NCI-H748 treated with DMSO at 0.1 percent for 48 hours (cell line): Measurements from ENCODE around the gene DCLK2.

Experiments used
- DNase-seq: peaks from one replicate; lab custom pipeline; 2025; lab: John Stamatoyannopoulos, UW

Gene DCLK2

DNA sequence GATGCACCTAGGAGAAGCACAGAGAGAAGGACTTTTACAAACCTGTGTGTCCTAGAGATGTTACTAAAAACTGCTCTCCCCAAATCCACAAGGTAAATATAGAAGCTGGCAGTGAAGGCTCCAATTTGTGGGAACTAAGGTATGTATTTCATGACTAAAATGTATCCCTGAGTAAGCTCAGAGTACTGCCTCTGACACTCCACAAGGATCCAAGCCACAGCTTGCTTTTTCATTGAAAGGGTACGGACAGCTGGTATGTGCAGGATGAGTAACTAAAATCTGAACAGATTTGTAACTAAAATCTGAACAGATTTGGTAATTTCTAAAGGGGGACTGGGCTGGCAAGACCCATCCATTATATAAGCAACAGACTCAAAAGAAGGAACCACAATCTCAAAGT is 187.6 kb downstream of the DCLK2 start:
- no peak for DNase-seq

DNA sequence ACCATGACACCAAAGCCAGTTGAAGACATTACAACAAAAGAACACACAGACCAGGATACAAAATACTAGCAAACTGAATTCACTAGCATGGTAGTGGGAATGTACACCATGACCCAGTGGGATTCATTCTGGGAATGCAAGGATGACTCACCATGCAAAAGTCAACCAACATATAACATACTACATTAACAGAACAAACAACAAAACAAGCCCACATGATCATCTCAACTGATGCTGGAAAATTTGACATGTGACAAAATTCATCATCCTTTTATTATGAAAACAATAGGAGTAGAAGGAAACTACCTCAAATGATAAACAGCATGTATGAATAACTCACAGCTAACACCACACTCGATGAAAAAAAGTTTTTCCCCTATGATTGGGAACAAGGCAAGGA is 190.2 kb downstream of the DCLK2 start:
- DNase-seq: no peak

DNA sequence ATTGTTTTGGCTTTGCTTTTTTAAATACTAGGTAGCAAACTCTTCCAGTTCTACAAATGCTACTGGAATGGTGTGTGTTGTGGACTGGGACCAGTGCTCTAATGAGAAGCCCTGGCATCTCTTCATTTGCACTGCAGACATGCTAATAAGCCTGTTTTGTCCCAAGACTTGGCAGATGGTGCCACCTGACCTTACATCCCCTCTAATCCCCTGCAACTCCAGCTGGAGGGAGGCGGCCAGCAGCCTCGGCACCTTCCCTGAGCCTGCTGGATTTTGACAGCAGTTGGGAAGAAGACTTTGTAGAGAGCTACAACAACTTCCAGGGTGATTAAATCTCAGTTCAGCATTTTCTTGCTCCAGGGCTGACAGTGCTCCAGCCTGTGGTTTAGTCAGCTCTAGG is 200.0 kb downstream of the DCLK2 start:
- no peak for DNase-seq

DNA sequence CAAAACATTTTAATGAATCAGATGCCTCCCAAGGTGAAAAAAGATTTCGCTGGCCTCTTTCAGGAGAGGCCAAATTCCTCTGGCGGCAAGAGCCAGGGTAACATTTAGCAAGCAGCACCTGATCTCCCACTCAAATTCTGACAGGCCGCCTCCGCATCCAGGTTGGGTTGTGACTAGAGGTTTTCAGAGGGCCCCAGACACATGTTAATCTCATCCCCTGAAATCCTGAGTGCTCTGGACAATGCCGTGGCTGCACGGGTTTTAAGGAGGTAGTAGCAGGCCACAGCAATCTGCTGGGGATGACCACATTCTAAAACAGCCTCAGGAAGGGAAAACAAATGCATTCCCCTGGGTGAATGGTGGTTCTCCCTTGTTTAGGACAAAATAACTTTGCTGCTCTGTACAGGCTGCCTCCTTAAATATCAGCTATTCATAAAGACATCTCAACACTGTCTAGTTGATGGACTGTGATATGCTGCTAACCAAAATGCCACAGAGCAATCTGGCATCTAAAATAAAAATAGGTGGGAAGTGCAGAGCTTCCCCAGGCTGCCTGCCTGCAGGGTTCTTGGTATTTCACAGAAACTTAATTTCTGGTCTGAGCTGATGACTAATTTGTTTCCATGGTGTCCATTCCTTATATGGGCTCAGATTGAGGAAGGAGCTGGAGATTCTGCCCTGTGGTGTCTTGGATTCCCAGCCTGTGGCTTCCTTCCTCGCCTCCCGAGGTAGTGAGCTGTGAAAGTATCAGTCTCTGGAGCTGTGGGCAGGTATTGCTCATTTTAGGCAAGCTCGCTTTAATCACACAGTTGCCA is 202.0 kb downstream of the DCLK2 start:
- DNase-seq: no peak

DNA sequence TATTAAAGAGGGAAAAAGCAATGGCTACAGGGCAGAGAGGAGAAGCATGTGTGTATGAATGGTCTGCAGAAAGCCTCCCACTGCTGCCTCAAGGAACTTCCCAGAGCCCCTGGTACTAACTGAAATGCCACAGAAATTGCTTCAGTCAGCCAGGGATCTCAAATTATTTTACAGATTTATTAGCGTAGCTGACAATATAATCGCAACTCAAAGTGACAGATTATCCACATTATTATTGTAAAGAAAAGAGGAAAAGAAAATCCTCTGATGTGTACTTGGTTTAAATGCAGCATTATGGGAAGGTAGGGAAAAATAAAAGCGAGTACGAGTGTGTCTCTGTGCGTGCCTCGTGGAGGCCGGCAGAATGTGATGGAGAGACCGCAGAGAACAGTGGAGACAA is 202.7 kb downstream of the DCLK2 start:
- DNase-seq: no peak

DNA sequence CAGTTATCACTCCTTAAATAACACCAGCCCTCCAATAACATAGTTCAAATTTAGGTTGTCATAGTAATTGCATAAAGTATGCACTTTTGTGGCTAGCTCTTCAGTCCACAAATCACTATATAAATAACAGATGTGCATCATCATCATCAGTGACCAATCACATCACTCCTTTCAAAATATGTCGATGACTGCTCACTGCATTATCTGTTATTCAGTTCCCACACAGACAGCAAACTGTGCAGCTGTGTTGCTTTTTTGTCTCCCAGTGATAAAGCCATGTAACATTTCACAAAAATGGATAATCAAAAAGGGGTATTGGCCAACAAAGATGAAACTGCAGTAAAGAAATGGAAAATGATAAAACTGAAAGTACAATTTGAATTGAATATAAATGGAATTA is 205.4 kb downstream of the DCLK2 start:
- DNase-seq: no peak

DNA sequence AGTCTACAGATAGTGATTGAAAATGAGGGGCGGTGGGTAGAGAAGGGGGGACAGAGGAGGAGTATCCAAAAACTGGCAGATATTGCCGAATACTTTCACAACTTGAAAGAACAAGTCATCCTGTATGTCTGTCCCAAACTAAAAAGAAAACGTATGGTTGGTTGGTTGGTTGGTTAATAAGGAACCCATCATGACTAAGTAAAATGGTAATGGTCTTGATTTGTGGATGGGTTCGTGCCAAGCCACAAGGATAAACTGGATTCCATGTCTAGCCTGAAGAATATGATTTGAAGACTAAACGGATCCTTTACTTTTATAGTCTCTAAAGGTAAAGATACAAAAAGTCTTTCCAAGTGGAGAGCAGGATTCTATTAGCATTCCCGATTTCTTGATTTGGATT is 208.4 kb downstream of the DCLK2 start:
- DNase-seq: no peak

DNA sequence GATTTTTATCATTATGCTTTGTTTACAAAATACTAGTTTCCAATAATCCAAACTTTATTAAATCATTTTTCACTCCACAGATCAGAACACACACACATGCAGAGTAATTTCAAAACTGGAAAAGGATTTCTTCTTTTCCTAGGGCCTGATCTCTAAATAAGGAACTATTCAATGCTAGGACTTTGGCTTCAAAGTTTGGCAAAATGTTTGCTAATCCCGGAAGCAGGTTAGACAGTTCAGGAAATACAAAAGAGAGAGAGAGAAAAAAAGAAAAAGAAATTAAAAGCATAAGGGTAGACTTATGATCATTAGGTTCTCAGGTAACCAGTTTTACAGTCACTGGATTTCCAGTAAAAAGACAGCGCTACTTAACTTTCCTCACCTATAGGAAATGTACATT is 211.0 kb downstream of the DCLK2 start:
- no peak for DNase-seq

DNA sequence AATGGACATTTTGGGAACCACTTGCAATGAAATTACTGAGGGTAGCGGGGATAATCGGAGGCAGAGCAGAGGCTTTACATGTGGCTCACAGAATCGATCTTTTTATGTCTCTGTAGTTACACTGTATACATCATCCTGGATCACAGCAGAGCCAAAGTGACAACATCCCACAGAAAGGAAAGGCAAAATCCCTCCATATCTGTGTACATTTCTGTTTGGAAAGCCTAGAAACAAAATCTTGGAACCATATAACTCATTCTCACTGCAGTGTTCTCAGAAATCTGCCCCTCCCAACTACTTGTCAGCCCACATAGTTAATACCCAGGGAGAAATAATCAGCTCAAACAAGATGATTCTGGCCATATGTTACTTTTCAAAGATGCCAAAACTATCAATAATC is 211.6 kb downstream of the DCLK2 start:
- DNase-seq: no peak

DNA sequence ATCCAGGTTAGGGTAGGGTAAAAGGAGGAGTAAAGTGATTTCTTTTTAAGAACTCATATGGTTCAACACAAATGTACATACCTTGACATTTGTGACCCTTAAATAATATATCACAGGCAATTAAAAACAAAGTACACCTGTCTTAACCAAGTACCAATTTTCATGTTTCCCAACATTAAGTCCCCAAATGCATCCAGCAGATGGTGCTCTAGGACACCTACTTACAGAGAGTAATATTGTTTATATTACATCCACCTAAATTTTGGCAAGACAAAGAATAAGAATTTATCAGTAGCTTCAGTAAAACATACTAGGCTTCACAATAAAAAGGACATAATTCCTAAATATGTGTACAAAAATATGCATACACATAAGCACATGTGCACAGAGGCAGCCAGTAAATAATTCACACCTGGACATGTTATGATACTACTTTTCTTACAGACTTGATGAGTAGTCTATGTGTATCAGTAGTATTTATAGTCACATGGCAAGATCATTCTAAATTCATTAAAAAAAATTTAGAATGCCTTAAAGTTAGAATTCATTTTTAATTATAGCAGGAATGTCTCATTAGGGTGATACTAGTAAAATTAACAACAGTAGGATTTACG is 219.7 kb downstream of the DCLK2 start:
- DNase-seq: no peak

DNA sequence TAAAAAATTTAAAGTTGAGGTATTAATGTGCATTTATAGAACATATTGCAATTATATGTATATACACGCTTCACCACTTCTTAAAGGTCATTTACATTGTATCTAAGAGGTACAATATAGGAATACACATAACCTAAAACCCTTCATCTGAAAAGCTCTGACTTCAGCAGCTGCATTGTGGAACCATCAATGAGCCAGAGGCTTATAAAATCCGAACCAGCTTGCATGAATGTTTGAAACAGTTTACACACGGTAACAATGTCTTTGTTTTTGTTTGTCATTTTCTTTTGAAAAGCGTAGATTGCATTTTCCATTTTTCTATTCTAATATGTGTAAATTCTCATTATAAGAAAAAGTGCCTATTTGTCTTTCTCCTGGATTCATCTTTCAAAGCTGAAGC is 221.6 kb downstream of the DCLK2 start:
- no peak for DNase-seq

DNA sequence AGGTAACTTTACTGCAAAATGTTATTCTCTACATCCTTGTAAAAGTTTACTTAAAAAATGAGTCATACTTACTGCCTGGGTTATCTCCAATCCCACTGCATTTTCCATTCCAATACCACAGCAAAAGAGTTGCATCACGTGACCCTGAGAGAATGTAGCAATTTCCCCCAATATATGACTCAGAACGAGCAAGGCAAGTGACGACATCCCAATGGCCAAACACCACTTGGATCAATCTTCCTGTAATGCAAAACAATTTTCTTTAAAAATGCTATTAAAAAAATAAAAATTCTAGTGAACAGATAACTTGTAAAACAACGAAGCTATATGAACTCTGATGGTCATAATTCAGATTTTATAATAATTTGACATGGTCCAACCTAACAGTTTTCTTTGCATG is 224.3 kb downstream of the DCLK2 start:
- DNase-seq: no peak

DNA sequence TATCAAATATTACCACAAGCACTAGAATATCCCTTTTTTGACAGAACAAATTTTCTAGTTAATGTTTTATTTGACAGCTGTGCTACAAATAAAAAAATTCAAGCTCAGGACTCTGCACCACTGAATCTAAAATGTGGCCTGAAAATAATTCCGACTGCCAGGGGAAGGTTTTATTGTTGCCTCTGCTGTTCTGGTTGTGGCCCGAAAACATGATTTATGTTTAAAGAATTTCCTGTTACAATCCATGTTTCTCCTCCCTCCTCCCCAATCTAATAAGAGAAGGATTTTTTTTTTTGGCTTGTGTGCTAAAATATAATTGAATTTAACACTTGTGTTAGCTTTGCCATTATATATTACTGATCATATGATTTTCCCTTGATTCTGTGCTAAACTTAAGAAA is 227.8 kb downstream of the DCLK2 start:
- DNase-seq: no peak

DNA sequence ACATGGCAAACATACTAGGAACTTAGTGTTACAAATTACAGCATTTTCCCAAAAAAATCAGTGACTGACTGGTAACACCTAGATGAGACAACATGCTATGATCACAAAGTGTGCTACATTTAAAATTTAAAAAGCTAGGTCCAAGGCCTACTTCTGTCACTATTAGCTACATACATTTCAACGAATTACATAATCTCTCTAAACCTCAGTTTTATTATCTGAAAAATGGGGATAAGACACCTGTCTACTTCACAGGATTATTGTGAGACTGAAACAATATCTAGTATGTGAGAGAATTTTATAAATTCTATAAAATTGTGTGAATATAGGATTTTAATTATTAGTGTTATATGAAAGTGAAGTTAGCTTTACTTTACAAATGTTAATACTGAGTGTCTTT is 228.5 kb downstream of the DCLK2 start:
- no peak for DNase-seq
